Activated CD8-positive, alpha-beta memory T cell treated with anti-CD3 and anti-CD28 coated beads, Interleukin-2, amount 10 ng/mL, durations not matched to agents 7 days and 5 days (primary cell): ENCODE measurements around the gene IMPDH1. TPM values are rescaled to one million over a fixed set of nuclear protein-coding genes. Genes with fewer than 3 reads are reported as not detected.

ENCODE experiments used
- ATAC-seq: fragments of 150-1000 bp; cut with Tn5 transposase; one replicate; pipeline ENCODE4 v1.10.0; 2021; ENCODE audit warnings: moderate library complexity
- CTCF ChIA-PET: fragments of 350-600 bp; sonication (Branson Sonifier 250); formaldehyde crosslinking; loops from one replicate; lab custom pipeline; 2021; ENCODE audit warnings: antibody characterized with exemption; lab: Charles Lee
- DNase-seq: peaks from one replicate; pipeline ENCODE4 v3.0.0-alpha.2; 2020
- H3K27ac Mint-ChIP-seq: one replicate; pipeline ENCODE4 v1.8.0; 2021; ENCODE audit warnings: mild to moderate bottlenecking, mixed read lengths
- H3K27me3 Mint-ChIP-seq: one replicate; pipeline ENCODE4 v1.8.0; 2021; ENCODE audit warnings: mixed read lengths
- H3K36me3 Mint-ChIP-seq: one replicate; pipeline ENCODE4 v1.8.0; 2021; ENCODE audit warnings: mild to moderate bottlenecking, mixed read lengths
- H3K4me1 Mint-ChIP-seq: one replicate; pipeline ENCODE4 v1.8.0; 2021; ENCODE audit warnings: mixed read lengths
- H3K4me3 Mint-ChIP-seq: one replicate; pipeline ENCODE4 v1.8.0; 2021; ENCODE audit warnings: mild to moderate bottlenecking, moderate library complexity, mixed read lengths
- H3K9me3 Mint-ChIP-seq: one replicate; pipeline ENCODE4 v1.8.0; 2022; ENCODE audit warnings: low read depth, mixed read lengths
- total RNA-seq, 2 experiments: library from RNA; stranded (reverse); gene quantifications; one replicate each; pipeline ENCODE4 v1.2.3, GENCODE V29; 2021

IMPDH1 gene
- total RNA-seq, 2 experiments from 2014 or later = 54.1 to 62.8 TPM

DNA sequence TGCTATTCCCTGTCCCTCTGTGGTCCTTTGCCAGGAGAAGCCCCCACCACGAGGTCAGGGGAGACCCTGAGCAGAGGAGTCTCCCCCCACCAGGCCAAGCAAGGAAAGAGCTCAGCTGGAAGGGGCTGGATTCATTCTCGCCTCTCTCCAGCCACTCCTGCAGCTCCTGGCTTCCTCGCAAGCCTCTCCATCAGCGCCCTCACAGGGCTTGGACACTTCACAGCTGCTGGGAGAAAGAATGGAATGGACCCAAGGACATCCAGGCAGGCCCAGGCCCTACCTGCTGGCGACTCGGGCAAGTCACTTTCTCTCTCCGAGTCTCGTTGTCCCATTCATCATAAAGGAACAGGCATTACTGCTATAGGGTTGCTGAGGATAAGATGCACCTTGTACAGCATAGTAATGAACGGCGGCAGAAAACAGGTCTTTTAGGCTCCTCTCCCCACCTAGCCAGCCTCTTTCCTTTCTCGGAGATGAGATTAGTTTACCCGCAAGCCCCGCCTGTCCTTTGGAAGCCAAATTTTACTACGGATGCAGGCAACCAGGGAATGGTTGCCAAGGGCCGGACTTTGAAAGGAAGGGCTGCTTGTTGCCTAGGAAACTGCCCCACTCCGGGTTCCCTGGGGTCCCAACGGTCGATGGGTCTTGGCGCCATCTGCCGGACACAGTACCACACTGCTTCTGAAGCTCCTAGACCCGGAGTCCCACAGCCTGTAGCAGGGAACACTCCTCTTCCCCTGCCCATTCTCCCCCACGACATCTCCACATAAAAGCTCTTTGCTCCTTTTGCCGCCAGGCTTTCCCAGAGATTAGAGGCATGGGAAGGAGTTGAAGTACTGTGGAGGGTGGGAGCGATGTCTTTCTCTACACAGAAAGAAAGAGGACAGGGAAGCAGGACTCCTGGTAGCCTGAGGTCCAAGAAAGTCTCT is 22.3 kb downstream of the IMPDH1 start:
- CTCF ChIA-PET = interaction anchor here (0.5 to 7.6 kb wide), 34 partner anchors 10 to 474 kb away, joined by 3 to 191 read pairs (median 4); partner anchors contain the start of genes HILPDA, IMPDH1 and RBM28

GRCh38 chr7:128385988-128386925 is 23.5 kb downstream of the IMPDH1 start:
- Mint-ChIP-seq H3K9me3 (no peaks in the 10 kb centered on the region), H3K27me3 (no peaks in the 10 kb centered on the region), H3K27ac (no peak overlapping the region), H3K4me1 (no peaks in the 10 kb centered on the region), H3K36me3 (no peaks in the 10 kb centered on the region), H3K4me3 (no peak overlapping the region)
- CTCF ChIA-PET = interaction anchor here (0.8 to 7.6 kb wide), 22 partner anchors 11 to 288 kb away, joined by 3 to 191 read pairs (median 6); partner anchors contain the start of genes IMPDH1 and RBM28
- DNase-seq = no peak
- ATAC-seq = no peak

More for the DNA sequence above, 22.3 kb downstream of the IMPDH1 start:
- DNase-seq (peak; percentile 77), ATAC-seq (peak; percentile 94)
- no peak overlapping the region for H3K27ac Mint-ChIP-seq
- no peak overlapping the region for H3K4me3 Mint-ChIP-seq
- H3K4me1 Mint-ChIP-seq = no peaks in the 10 kb centered on the region
- H3K36me3 Mint-ChIP-seq = no peaks in the 10 kb centered on the region
- H3K27me3 Mint-ChIP-seq = no peaks in the 10 kb centered on the region
- no peaks in the 10 kb centered on the region for H3K9me3 Mint-ChIP-seq

- Mint-ChIP-seq H3K27ac (no peak overlapping the region), H3K9me3 (no peaks in the 10 kb centered on the region), H3K4me3 (no peak overlapping the region), H3K36me3 (no peaks in the 10 kb centered on the region), H3K4me1 (no peaks in the 10 kb centered on the region), H3K27me3 (no peaks in the 10 kb centered on the region)
- DNase-seq (no peak), ATAC-seq (no peak)
- CTCF ChIA-PET = interaction anchor here (7.6 kb wide), 1 partner anchor 37 kb away, joined by 191 read pairs; the partner anchor contains the start of gene RBM28
Observed at GRCh38 chr7:128384726-128385125, 25.1 kb downstream of the IMPDH1 start.

DNA sequence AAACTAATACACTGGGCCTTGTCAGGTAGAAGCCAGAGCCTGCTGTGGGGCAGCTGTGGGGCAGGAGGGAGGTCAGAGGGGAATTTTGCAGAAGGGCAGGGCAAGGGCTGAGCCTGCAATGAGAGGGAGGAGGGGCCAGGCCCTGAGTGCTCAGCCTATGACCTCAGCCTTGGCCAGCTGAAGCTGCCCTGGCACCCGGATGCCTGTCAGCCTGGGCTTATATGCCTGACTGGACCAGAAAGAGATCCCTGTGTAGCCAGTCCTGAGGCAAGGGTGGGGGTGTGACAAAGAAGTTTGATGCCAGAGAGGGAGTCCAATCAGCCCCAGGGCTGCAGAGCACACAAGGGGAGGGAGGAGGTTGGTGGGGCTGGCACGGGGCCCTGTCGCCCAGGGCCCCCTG is 26.0 kb downstream of the IMPDH1 start:
- no peaks in the 10 kb centered on the region for H3K9me3 Mint-ChIP-seq
- H3K27ac Mint-ChIP-seq = no peak overlapping the region
- H3K27me3 Mint-ChIP-seq = no peaks in the 10 kb centered on the region
- no peak overlapping the region for H3K4me3 Mint-ChIP-seq
- CTCF ChIA-PET = interaction anchor here (0.8 to 4.3 kb wide), 5 partner anchors 14 to 77 kb away, joined by 3 to 26 read pairs (median 4); no protein-coding TSS in a partner anchor
- DNase-seq (no peak), ATAC-seq (no peak)
- H3K36me3 Mint-ChIP-seq = no peaks in the 10 kb centered on the region
- H3K4me1 Mint-ChIP-seq = no peaks in the 10 kb centered on the region

- no peak overlapping the region for H3K4me3 Mint-ChIP-seq
- DNase-seq (no peak), ATAC-seq (no peak)
- H3K9me3 Mint-ChIP-seq = no peaks in the 10 kb centered on the region
- CTCF ChIA-PET = interaction anchor here (0.7 to 4.3 kb wide), 11 partner anchors 9 to 80 kb away, joined by 3 to 26 read pairs (median 6); no protein-coding TSS in a partner anchor
- peaks cover 4% of the 10 kb centered on the region for H3K27me3 Mint-ChIP-seq
- H3K4me1 Mint-ChIP-seq = no peaks in the 10 kb centered on the region
- H3K36me3 Mint-ChIP-seq = no peaks in the 10 kb centered on the region
- H3K27ac Mint-ChIP-seq = no peak overlapping the region
Observed at GRCh38 chr7:128381161-128381821, 28.5 kb downstream of the IMPDH1 start.

DNA sequence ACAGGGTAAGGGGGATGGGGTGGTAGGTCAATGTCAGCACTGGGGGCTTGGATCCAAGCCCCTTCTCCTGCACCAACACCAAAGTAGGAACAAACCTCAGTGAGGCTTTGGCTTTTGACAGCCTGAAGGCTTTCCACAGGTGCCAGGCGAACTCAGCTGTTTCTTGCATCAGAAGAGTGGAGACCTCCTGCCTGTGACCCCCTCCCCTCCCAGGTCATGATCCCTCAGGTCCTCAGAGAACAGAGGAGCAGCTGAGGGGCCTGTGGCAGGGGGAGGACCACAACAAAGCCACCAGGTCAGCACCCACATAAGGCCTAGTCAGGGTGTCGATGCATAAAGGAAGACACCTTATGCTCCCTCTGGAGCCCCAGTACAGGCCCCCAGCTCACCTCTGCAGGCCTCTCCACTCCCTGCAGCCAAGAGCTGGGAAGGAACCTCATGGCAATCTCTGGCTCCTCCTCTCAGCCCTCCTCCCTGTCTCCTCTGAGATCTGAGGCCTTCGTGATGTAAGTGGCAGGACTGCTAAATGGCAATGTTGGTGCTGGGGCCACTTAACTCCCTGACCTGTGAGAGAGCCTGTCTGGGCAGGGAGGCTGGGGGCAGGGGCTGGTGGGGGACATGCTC is 29.2 kb downstream of the IMPDH1 start:
- no peaks in the 10 kb centered on the region for H3K4me1 Mint-ChIP-seq
- peaks cover 4% of the 10 kb centered on the region for H3K27me3 Mint-ChIP-seq
- H3K27ac Mint-ChIP-seq = no peak overlapping the region
- no peaks in the 10 kb centered on the region for H3K9me3 Mint-ChIP-seq
- DNase-seq (no peak), ATAC-seq (no peak)
- CTCF ChIA-PET = interaction anchor here (1.2 to 4.3 kb wide), 7 partner anchors 11 to 80 kb away, joined by 3 to 26 read pairs (median 8); no protein-coding TSS in a partner anchor
- no peaks in the 10 kb centered on the region for H3K36me3 Mint-ChIP-seq
- H3K4me3 Mint-ChIP-seq = no peak overlapping the region

DNA sequence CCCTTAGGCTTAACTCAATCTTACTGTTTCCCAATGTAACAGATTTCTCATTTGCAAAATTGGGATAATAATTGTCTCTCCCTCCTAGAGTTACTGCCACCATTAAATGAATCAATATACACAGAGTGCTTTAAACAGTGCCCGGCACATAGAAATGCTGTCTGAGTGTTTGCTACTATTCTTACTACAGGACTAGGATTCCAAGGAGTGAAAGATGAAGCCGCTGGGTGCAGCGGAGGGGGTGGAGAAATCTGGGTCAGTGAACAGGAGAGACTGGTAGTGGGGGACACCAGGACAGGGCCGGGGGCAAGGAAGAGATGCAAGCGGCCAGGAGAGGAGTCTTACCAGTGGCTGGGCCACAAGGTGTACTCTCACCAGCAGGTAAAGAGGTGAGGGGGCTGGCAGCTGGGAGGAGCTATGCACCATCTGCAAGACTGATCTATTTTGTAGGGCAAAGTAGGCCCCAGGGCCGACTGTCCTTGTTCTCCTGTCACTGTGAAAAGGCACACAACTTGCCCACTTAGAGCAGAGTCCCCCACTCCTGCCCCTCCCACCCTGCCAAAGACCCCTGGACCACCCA is 29.8 kb downstream of the IMPDH1 start:
- no peak overlapping the region for H3K4me3 Mint-ChIP-seq
- no peak overlapping the region for H3K27ac Mint-ChIP-seq
- ATAC-seq (no peak), DNase-seq (no peak)
- no peaks in the 10 kb centered on the region for H3K4me1 Mint-ChIP-seq
- H3K36me3 Mint-ChIP-seq = no peaks in the 10 kb centered on the region
- CTCF ChIA-PET = interaction anchor here (0.6 to 8.5 kb wide), 8 partner anchors 8 to 244 kb away, joined by 3 to 48 read pairs (median 8); no protein-coding TSS in a partner anchor
- H3K9me3 Mint-ChIP-seq = no peaks in the 10 kb centered on the region
- H3K27me3 Mint-ChIP-seq = peaks cover 4% of the 10 kb centered on the region

DNA sequence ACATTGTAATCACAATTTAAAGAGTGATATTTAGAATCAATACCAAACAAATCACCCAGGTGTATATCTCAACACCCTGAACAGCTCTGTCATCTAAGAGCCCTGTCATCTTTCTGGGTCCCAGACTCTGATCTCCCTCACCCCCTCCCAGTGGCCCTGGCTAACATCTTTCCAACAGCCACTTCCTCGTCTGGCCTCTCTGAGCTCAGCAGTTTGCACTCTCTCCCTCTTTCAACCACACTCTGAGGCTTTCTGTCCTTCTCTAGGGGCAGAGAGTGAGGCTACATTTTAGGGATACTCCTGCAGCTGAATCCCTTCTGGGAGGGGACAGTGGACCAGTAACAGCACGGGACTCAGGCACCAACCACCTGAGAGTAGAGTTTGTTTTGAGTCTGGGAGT is 31.1 kb downstream of the IMPDH1 start:
- Mint-ChIP-seq H3K27me3 (peaks cover 10% of the 10 kb centered on the region), H3K4me3 (no peak overlapping the region), H3K36me3 (no peaks in the 10 kb centered on the region), H3K4me1 (no peaks in the 10 kb centered on the region), H3K27ac (no peak overlapping the region), H3K9me3 (no peaks in the 10 kb centered on the region)
- no peak for DNase-seq
- CTCF ChIA-PET = interaction anchor here (0.7 to 8.5 kb wide), 5 partner anchors 9 to 31 kb away, joined by 3 to 48 read pairs (median 4); no protein-coding TSS in a partner anchor
- ATAC-seq = no peak

GRCh38 chr7:128376077-128376476 is 33.7 kb downstream of the IMPDH1 start:
- Mint-ChIP-seq H3K4me3 (no peak overlapping the region), H3K27me3 (peaks cover 20% of the 10 kb centered on the region), H3K9me3 (no peaks in the 10 kb centered on the region), H3K27ac (no peak overlapping the region), H3K36me3 (no peaks in the 10 kb centered on the region), H3K4me1 (no peaks in the 10 kb centered on the region)
- CTCF ChIA-PET = interaction anchor here (8.5 kb wide), 1 partner anchor 12 kb away, joined by 48 read pairs; no protein-coding TSS in a partner anchor
- ATAC-seq = no peak
- no peak for DNase-seq

- H3K36me3 Mint-ChIP-seq = no peaks in the 10 kb centered on the region
- H3K27me3 Mint-ChIP-seq = peaks cover 23% of the 10 kb centered on the region
- CTCF ChIA-PET = interaction anchor here (0.6 to 8.5 kb wide), 6 partner anchors 8 to 704 kb away, joined by 3 to 48 read pairs (median 4); no protein-coding TSS in a partner anchor
- no peaks in the 10 kb centered on the region for H3K9me3 Mint-ChIP-seq
- DNase-seq (no peak), ATAC-seq (no peak)
- no peak overlapping the region for H3K4me3 Mint-ChIP-seq
- H3K27ac Mint-ChIP-seq = no peak overlapping the region
- H3K4me1 Mint-ChIP-seq = no peaks in the 10 kb centered on the region
Observed at GRCh38 chr7:128374041-128374440, 35.7 kb downstream of the IMPDH1 start.

DNA sequence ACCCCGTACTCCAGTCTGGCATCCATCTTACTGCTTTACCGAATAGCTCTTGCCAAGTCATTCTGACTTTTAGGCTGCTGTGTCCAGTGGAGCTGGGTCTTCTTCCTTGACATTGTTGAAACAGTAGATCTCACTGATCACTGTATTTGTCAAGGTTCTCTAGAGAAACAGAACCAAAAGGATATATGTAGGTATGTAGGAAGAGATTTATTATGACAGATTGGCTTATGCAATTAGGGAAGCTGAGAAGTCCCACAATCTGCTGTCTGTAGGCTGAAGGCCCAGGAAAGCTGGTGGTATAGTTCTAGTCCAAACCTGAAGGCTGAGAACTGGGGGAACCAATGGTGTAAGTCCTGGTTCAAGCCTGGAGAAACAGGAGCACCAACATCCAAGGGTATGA is 36.2 kb downstream of the IMPDH1 start:
- ATAC-seq (no peak), DNase-seq (no peak)
- Mint-ChIP-seq H3K9me3 (no peaks in the 10 kb centered on the region), H3K4me1 (no peaks in the 10 kb centered on the region), H3K4me3 (no peak overlapping the region), H3K27me3 (peaks cover 23% of the 10 kb centered on the region), H3K27ac (no peak overlapping the region), H3K36me3 (no peaks in the 10 kb centered on the region)
- CTCF ChIA-PET = interaction anchor here (0.8 to 8.5 kb wide), 5 partner anchors 8 to 238 kb away, joined by 3 to 48 read pairs (median 4); no protein-coding TSS in a partner anchor
